Karpas-422 (cell line): ENCODE measurements around the gene DBNL. TPM values are rescaled to one million over a fixed set of nuclear protein-coding genes. Genes with fewer than 3 reads are reported as not detected.
"Not testable (repeated sequence)": the region's sequence is repeated elsewhere in the genome, so short reads cannot be mapped to it uniquely, and the experiment has no call there.

Experiments used
- DNase-seq: peaks from one replicate; pipeline ENCODE4 v3.0.0-alpha.2; 2015
- H2AFZ ChIP-seq: fragments of 200-600 bp; sonication (generic); 2 replicates; pipeline ENCODE4 v1.6.1; 2014; ENCODE audit warnings: antibody characterized with exemption, low read length, mixed read lengths
- H3K27ac ChIP-seq: fragments of 200-600 bp; sonication (generic); 2 replicates; pipeline ENCODE4 v1.5.1; 2014; ENCODE audit warnings: mild to moderate bottlenecking, low read length, moderate library complexity
- H3K27me3 ChIP-seq: fragments of 200-600 bp; sonication (generic); 2 replicates; pipeline ENCODE4 v1.6.1; 2014; ENCODE audit warnings: low read length, mixed read lengths
- H3K36me3 ChIP-seq: fragments of 200-600 bp; sonication (generic); 2 replicates; pipeline ENCODE4 v1.6.1; 2014; ENCODE audit warnings: low read length, mixed read lengths; ENCODE audit not compliant: insufficient read depth
- H3K4me1 ChIP-seq: fragments of 200-600 bp; sonication (generic); 2 replicates; pipeline ENCODE4 v1.6.1; 2014; ENCODE audit warnings: mild to moderate bottlenecking, low read length, mixed read lengths
- H3K4me2 ChIP-seq: fragments of 200-600 bp; sonication (generic); 2 replicates; pipeline ENCODE4 v1.6.1; 2014; ENCODE audit warnings: low read length, low read depth, mild to moderate bottlenecking; ENCODE audit not compliant: poor library complexity, severe bottlenecking
- H3K4me3 ChIP-seq: fragments of 200-600 bp; sonication (generic); 2 replicates; pipeline ENCODE4 v1.5.1; 2014; ENCODE audit warnings: mild to moderate bottlenecking, antibody characterized with exemption, low read length, mixed read lengths
- H3K79me2 ChIP-seq: fragments of 200-600 bp; sonication (generic); 2 replicates; pipeline ENCODE4 v1.6.1; 2014; ENCODE audit warnings: mild to moderate bottlenecking, low read length, mixed read lengths
- H3K9ac ChIP-seq: fragments of 200-600 bp; sonication (generic); 2 replicates; pipeline ENCODE4 v1.6.0; 2014; ENCODE audit warnings: low read length
- H3K9me2 ChIP-seq: fragments of 200-600 bp; sonication (generic), shearing (Covaris generic); replicated peaks from 2 replicates; pipeline ENCODE4 v1.6.0; 2014; ENCODE audit warnings: mild to moderate bottlenecking, low read length, moderate library complexity; ENCODE audit not compliant: insufficient read depth
- H3K9me3 ChIP-seq: fragments of 300-700, 200-600 bp; sonication (generic); 2 replicates; pipeline ENCODE4 v1.6.1; 2014; ENCODE audit warnings: low read length, mixed read lengths
- H4K20me1 ChIP-seq: fragments of 200-600 bp; sonication (generic); 2 replicates; pipeline ENCODE4 v1.6.1; 2014; ENCODE audit warnings: mild to moderate bottlenecking, antibody characterized with exemption, low read length, low read depth; ENCODE audit not compliant: insufficient read depth
- total RNA-seq: library from RNA; depleted of rRNA; stranded (reverse); fragments of >200 nt; shearing (Covaris generic); gene quantifications from 2 replicates; pipeline ENCODE4 v1.2.3, GENCODE V29; 2014; ENCODE audit warnings: low replicate concordance

The DBNL gene
- total RNA-seq, 1 experiment from 2014 or later, result 116 TPM

- DNase-seq, H4K20me1 ChIP-seq, H3K4me3 ChIP-seq, H3K4me2 ChIP-seq, H3K27ac ChIP-seq, H3K79me2 ChIP-seq, H3K9ac ChIP-seq, H2AFZ ChIP-seq, H3K9me3 ChIP-seq, H3K9me2 ChIP-seq, H3K36me3 ChIP-seq, H3K27me3 ChIP-seq, H3K4me1 ChIP-seq: not testable (repeated sequence)
Observed at GRCh38 chr7:44038553-44038952, 5.9 kb upstream of the DBNL start.

- not testable (repeated sequence) for H3K27ac ChIP-seq, H4K20me1 ChIP-seq, H3K9me3 ChIP-seq, H3K27me3 ChIP-seq, H3K9me2 ChIP-seq, H3K9ac ChIP-seq, H3K4me1 ChIP-seq, H3K4me3 ChIP-seq, H2AFZ ChIP-seq, H3K79me2 ChIP-seq, H3K36me3 ChIP-seq, H3K4me2 ChIP-seq
- DNase-seq, result peak; percentile 92
Observed at GRCh38 chr7:44038961-44039558, 5.4 kb upstream of the DBNL start.

GRCh38 chr7:44039800-44040492 is 4.6 kb upstream of the DBNL start:
- peak overlapping the region; percentile 50 for H3K9ac ChIP-seq
- not testable (repeated sequence) for H3K36me3 ChIP-seq, H3K27ac ChIP-seq, H3K27me3 ChIP-seq, H3K9me2 ChIP-seq, H2AFZ ChIP-seq, H3K9me3 ChIP-seq, H3K79me2 ChIP-seq, H3K4me1 ChIP-seq, H4K20me1 ChIP-seq
- peak overlapping the region; percentile 65; the same call in 1 of the 2 replicates for H3K4me3 ChIP-seq
- H3K4me2 ChIP-seq, result peak overlapping the region; percentile 63
- DNase-seq, result peak; percentile 36

- Histone ChIP-seq H3K9ac (peak overlapping the region; percentile 69), H3K4me1 (peaks cover 12% of the 10 kb centered on the region), H3K4me2 (peak overlapping the region; percentile 63), H3K4me3 (peak overlapping the region; percentile 65; the same call in 1 of the 2 replicates)
- not testable (repeated sequence) for H3K27me3 ChIP-seq, H3K9me2 ChIP-seq, H3K79me2 ChIP-seq, H2AFZ ChIP-seq, H3K27ac ChIP-seq, H4K20me1 ChIP-seq, H3K9me3 ChIP-seq, H3K36me3 ChIP-seq
- DNase-seq, result peak; percentile 86
Observed at GRCh38 chr7:44040493-44040891, 4.0 kb upstream of the DBNL start.

GRCh38 chr7:44042221-44042620 is 2.3 kb upstream of the DBNL start:
- peaks cover 30% of the 10 kb centered on the region for H3K4me1 ChIP-seq
- H3K9me2 ChIP-seq, result no peaks in the 10 kb centered on the region
- H3K36me3 ChIP-seq, result peaks cover 4% of the 10 kb centered on the region; the same call in 1 of the 2 replicates
- H2AFZ ChIP-seq, result no peak overlapping the region
- H3K79me2 ChIP-seq, result peaks cover 27% of the 10 kb centered on the region
- H3K27ac ChIP-seq, result no peak overlapping the region
- H3K9me3 ChIP-seq, result no peaks in the 10 kb centered on the region
- H3K4me3 ChIP-seq, result no peak overlapping the region
- H3K4me2 ChIP-seq, result no peak overlapping the region
- no peak overlapping the region for H3K9ac ChIP-seq
- H3K27me3 ChIP-seq, result no peaks in the 10 kb centered on the region
- peak; percentile 20 for DNase-seq
- H4K20me1 ChIP-seq, result peaks cover 3% of the 10 kb centered on the region; the same call in 1 of the 2 replicates

- peaks cover 8% of the 10 kb centered on the region; the same call in 1 of the 2 replicates for H4K20me1 ChIP-seq
- no peaks in the 10 kb centered on the region for H3K9me3 ChIP-seq
- H2AFZ ChIP-seq, result peak overlapping the region; percentile 27; the same call in 1 of the 2 replicates
- H3K9ac ChIP-seq, result peak overlapping the region; percentile 98
- H3K36me3 ChIP-seq, result peaks cover 12% of the 10 kb centered on the region; the same call in 1 of the 2 replicates
- peak overlapping the region; percentile 99 for H3K4me2 ChIP-seq
- no peaks in the 10 kb centered on the region for H3K27me3 ChIP-seq
- peaks cover 38% of the 10 kb centered on the region for H3K4me1 ChIP-seq
- peaks cover 44% of the 10 kb centered on the region for H3K79me2 ChIP-seq
- no peaks in the 10 kb centered on the region for H3K9me2 ChIP-seq
- peak; percentile 44 for DNase-seq
- H3K27ac ChIP-seq, result peak overlapping the region; percentile 92
- peak overlapping the region; percentile 94 for H3K4me3 ChIP-seq
Observed at GRCh38 chr7:44043902-44044301, 600 bp upstream of the DBNL start.

GRCh38 chr7:44045226-44046014 is 918 bp downstream of the DBNL start:
- peaks cover 38% of the 10 kb centered on the region for H3K4me1 ChIP-seq

More at GRCh38 chr7:44045226-44046014, 918 bp downstream of the DBNL start:
- peak overlapping the region; percentile 94 for H3K4me3 ChIP-seq
- DNase-seq, result peak; percentile 49
- H3K79me2 ChIP-seq, result peaks cover 55% of the 10 kb centered on the region
- H3K27me3 ChIP-seq, result no peaks in the 10 kb centered on the region
- peaks cover 17% of the 10 kb centered on the region; the same call in 1 of the 2 replicates for H4K20me1 ChIP-seq
- peak overlapping the region; percentile 92 for H3K27ac ChIP-seq
- peaks cover 16% of the 10 kb centered on the region; the same call in 1 of the 2 replicates for H3K36me3 ChIP-seq
- H3K9me2 ChIP-seq, result no peaks in the 10 kb centered on the region
- H2AFZ ChIP-seq, result no peak overlapping the region
- no peaks in the 10 kb centered on the region for H3K9me3 ChIP-seq
- H3K4me2 ChIP-seq, result peak overlapping the region; percentile 99
- peak overlapping the region; percentile 98 for H3K9ac ChIP-seq
